HepG2 (cell line): Measurements from ENCODE around the gene ADAMTS4. TPM values are rescaled to one million over a fixed set of nuclear protein-coding genes. Genes with fewer than 3 reads are reported as not detected.

Experiments
- ATAC-seq: fragments of 200-7000 bp; cut with Tn5 transposase; 3 replicates; pipeline ENCODE4 v1.9.1; 2020; ENCODE audit warnings: mild to moderate bottlenecking, moderate library complexity
- BruUV-seq: library from RNA; stranded (reverse); fragments of 400-500 nt; replicated peaks from 2 replicates; lab custom pipeline; 2021; lab: Mats Ljungman, UMichigan
- CTCF ChIA-PET: fragments of 300-600 bp; formaldehyde crosslinking; extraction: SDS; loops from one replicate; lab custom pipeline; 2021; ENCODE audit warnings: low total read pairs, inconsistent platforms, low intra/inter-chr PET ratio; lab: Yijun Ruan, JAX
- POLR2A ChIA-PET: fragments of 350-600 bp; sonication (Branson Sonifier 250); formaldehyde crosslinking; loops from one replicate; lab custom pipeline; 2020; ENCODE audit warnings: antibody characterized with exemption, inconsistent platforms; lab: Yijun Ruan, JAX
- DNase-seq: peaks from one replicate; pipeline ENCODE4 v3.0.0-alpha.2; 2015; ENCODE audit warnings: low spot score
- FAIRE-seq: peaks from 3 replicates; lab custom pipeline; 2011; peaks lifted over from hg19 to GRCh38; lab: Jason Lieb, UNC
- H2AFZ ChIP-seq: one replicate; pipeline ENCODE4 v1.6.1; 2011; ENCODE audit warnings: low read length, inconsistent platforms
- H3K27ac ChIP-seq: fragments of 300-600 bp; 3 replicates; pipeline ENCODE4 v1.8.0; 2011; ENCODE audit warnings: mixed run types, mild to moderate bottlenecking, mixed read lengths, low read length, inconsistent platforms; ENCODE audit not compliant: insufficient read depth; ENCODE audit errors: extremely low read length
- H3K27me3 ChIP-seq, 2 experiments: fragments of 200-600 bp in 1 of 2; 2 replicates in 1 of 2; 3 replicates in 1 of 2; pipeline versions ENCODE4 v1.6.0 to v1.8.0; 2011; ENCODE audit warnings: low read length in 2 of 2, mild to moderate bottlenecking in 2 of 2, moderate library complexity in 2 of 2, inconsistent platforms in 1 of 2; ENCODE audit not compliant: insufficient read depth in 2 of 2, control insufficient read depth in 1 of 2
- H3K36me3 ChIP-seq, 2 experiments: fragments of 200-600 bp in 1 of 2; replicated peaks in 1 of 2; 2 replicates in 1 of 2; 3 replicates in 1 of 2; pipeline versions ENCODE4 v1.5.1 to v1.8.0; 2011; ENCODE audit warnings: low read length in 2 of 2, inconsistent platforms in 1 of 2; ENCODE audit not compliant: insufficient read depth in 2 of 2, control insufficient read depth in 1 of 2
- H3K4me1 ChIP-seq: 2 replicates; pipeline ENCODE4 v1.5.1; 2012; ENCODE audit warnings: low read length, inconsistent platforms; ENCODE audit not compliant: insufficient read depth
- H3K4me2 ChIP-seq: 2 replicates; pipeline ENCODE4 v1.6.0; 2011; ENCODE audit warnings: low read depth, low read length, inconsistent platforms
- H3K4me3 ChIP-seq, 3 experiments: fragments of 200-600 bp in 1 of 3; sonication (generic), shearing (Covaris generic) in 1 of 3; replicated peaks in 1 of 3; 2 replicates each; pipeline ENCODE4 v1.5.1; 2011 to 2016; ENCODE audit warnings: low read length in 3 of 3, inconsistent platforms in 2 of 3, low read depth in 2 of 3, mild to moderate bottlenecking in 2 of 3, control low read depth in 1 of 3, mixed read lengths in 1 of 3; ENCODE audit not compliant: insufficient read depth in 1 of 3
- H3K79me2 ChIP-seq: one replicate; pipeline ENCODE4 v1.6.1; 2011; ENCODE audit warnings: low read length, inconsistent platforms; ENCODE audit not compliant: insufficient read depth
- H3K9ac ChIP-seq: 2 replicates; pipeline ENCODE4 v1.6.0; 2011; ENCODE audit warnings: mild to moderate bottlenecking, low read depth, low read length, inconsistent platforms; ENCODE audit not compliant: insufficient read depth
- H3K9me3 ChIP-seq: 2 replicates; pipeline ENCODE4 v1.5.1; 2012; ENCODE audit warnings: mild to moderate bottlenecking, low read length
- H4K20me1 ChIP-seq: 2 replicates; pipeline ENCODE4 v1.6.0; 2011; ENCODE audit warnings: inconsistent platforms, mild to moderate bottlenecking, low read length, moderate library complexity; ENCODE audit not compliant: insufficient read depth
- ARHGAP35 ChIP-seq: sonication (generic); formaldehyde crosslinking; IDR thresholded peaks from 2 replicates; pipeline ENCODE4 v1.9.0; 2022; ENCODE audit warnings: mild to moderate bottlenecking, inconsistent platforms, moderate library complexity, missing genetic modification reagents, borderline replicate concordance
- CBX1 ChIP-seq: IDR thresholded peaks from one replicate; pipeline ENCODE4 v1.6.1; 2016; ENCODE audit warnings: antibody characterized with exemption, low read depth
- CEBPB ChIP-seq: IDR thresholded peaks from 2 replicates; pipeline ENCODE4 v1.6.1; 2011; ENCODE audit warnings: low read depth, low read length, improper control_type of control experiment, borderline replicate concordance
- ELF4 ChIP-seq: sonication (generic); formaldehyde crosslinking; IDR thresholded peaks from 2 replicates; pipeline ENCODE4 v1.5.0; 2020; ENCODE audit warnings: missing genetic modification reagents, mild to moderate bottlenecking, moderate library complexity, borderline replicate concordance
- GATAD2A ChIP-seq: IDR thresholded peaks from 2 replicates; pipeline ENCODE4 v1.6.1; 2016
- GMEB2 ChIP-seq: IDR thresholded peaks from 2 replicates; pipeline ENCODE4 v1.6.1; 2016; ENCODE audit warnings: missing biosample characterization, missing genetic modification reagents, low read depth
- HES4 ChIP-seq: sonication (generic); formaldehyde crosslinking; IDR thresholded peaks from 2 replicates; pipeline ENCODE4 v1.9.0; 2021; ENCODE audit warnings: mild to moderate bottlenecking, missing genetic modification reagents, borderline replicate concordance
- SAFB2 ChIP-seq: sonication (generic); formaldehyde crosslinking; IDR thresholded peaks from 2 replicates; pipeline ENCODE4 v1.5.1; 2020; ENCODE audit warnings: missing genetic modification reagents, low read depth, mild to moderate bottlenecking, borderline replicate concordance
- SP5 ChIP-seq: IDR thresholded peaks from 2 replicates; pipeline ENCODE4 v1.6.1; 2016; ENCODE audit warnings: low read depth, borderline replicate concordance
- TCF12 ChIP-seq, 2 experiments: fragments of 450-650 bp in 1 of 2; sonication (generic) in 1 of 2; formaldehyde crosslinking in 1 of 2; IDR thresholded peaks; 2 replicates each; pipeline versions ENCODE4 v1.6.1 to v1.8.0; 2017 to 2022; ENCODE audit warnings: antibody characterized with exemption in 1 of 2, mild to moderate bottlenecking in 1 of 2, missing genetic modification reagents in 1 of 2, moderate library complexity in 1 of 2
- THYN1 ChIP-seq: sonication (generic); formaldehyde crosslinking; IDR thresholded peaks from 2 replicates; pipeline ENCODE4 v1.8.1; 2023; ENCODE audit warnings: low read depth, mild to moderate bottlenecking, moderate library complexity, missing genetic modification reagents, borderline replicate concordance
- TSC22D2 ChIP-seq: sonication (generic); formaldehyde crosslinking; IDR thresholded peaks from 2 replicates; pipeline ENCODE4 v1.5.1; 2020; ENCODE audit warnings: missing genetic modification reagents, mild to moderate bottlenecking, borderline replicate concordance
- ZKSCAN8 ChIP-seq: IDR thresholded peaks from 2 replicates; pipeline ENCODE4 v1.6.1; 2016; ENCODE audit warnings: borderline replicate concordance, missing genetic modification reagents, missing compliant biosample characterization
- ZNF251 ChIP-seq: sonication (generic); formaldehyde crosslinking; IDR thresholded peaks from 2 replicates; pipeline ENCODE4 v1.9.0; 2021; ENCODE audit warnings: mild to moderate bottlenecking, missing genetic modification reagents
- ZNF530 ChIP-seq: sonication (generic); formaldehyde crosslinking; IDR thresholded peaks from 2 replicates; pipeline ENCODE4 v1.5.0; 2020; ENCODE audit warnings: low read depth, mild to moderate bottlenecking, missing genetic modification reagents
- ZNF644 ChIP-seq: IDR thresholded peaks from 2 replicates; pipeline ENCODE4 v1.6.1; 2016; ENCODE audit warnings: low read depth
- ZNF766 ChIP-seq: sonication (generic); formaldehyde crosslinking; IDR thresholded peaks from 2 replicates; pipeline ENCODE4 v1.5.0; 2020; ENCODE audit warnings: missing genetic modification reagents, borderline replicate concordance
- ZSCAN30 ChIP-seq: sonication (generic); formaldehyde crosslinking; IDR thresholded peaks from 2 replicates; pipeline ENCODE4 v1.5.0; 2020; ENCODE audit warnings: mild to moderate bottlenecking, missing genetic modification reagents
- WGBS: methylation state at CpG from one replicate; pipeline ENCODE4 v1.1.6; 2017; ENCODE audit warnings: low lambda C conversion rate; 5-methylcytosine and 5-hydroxymethylcytosine counted together
- in situ Hi-C: cut with HindIII; loops from 2 replicates; pipeline ENCODE4 v1.10.0; 2017; ENCODE audit warnings: low pct_unique_long_range_greater_than_20kb; ENCODE audit not compliant: extremely low pct_ligation_motif_present
- intact Hi-C: fragments of 100-400 bp; cut with micrococcal nuclease; formaldehyde crosslinking; loops from one replicate; pipeline ENCODE4 v1.10.0; 2022; ENCODE audit not compliant: unreplicated experiment
- polyA plus RNA-seq, 8 experiments: library from polyadenylated mRNA; depleted of rRNA in 3 of 8; stranded (reverse) in 7 of 8; unstranded in 1 of 8; fragments of >200 nt; fragmentation: Illumina TruSeq in 4 of 8; extraction: Trizol in 4 of 8; gene quantifications; 2 replicates each; pipeline versions ENCODE4 v1.2.1 to v1.2.3, GENCODE V29; 2011 to 2016; ENCODE audit warnings: low read depth in 4 of 8, missing spikeins in 1 of 8, mixed read lengths in 1 of 8; ENCODE audit not compliant: insufficient read depth in 1 of 8
- total RNA-seq, 5 experiments: library from RNA; depleted of rRNA; stranded (reverse); fragments of >200 nt; fragmentation: Illumina TruSeq; extraction: Trizol; gene quantifications; 2 replicates each; pipeline ENCODE4 v1.2.3, GENCODE V29; 2016; ENCODE audit warnings: low read depth in 1 of 5

The ADAMTS4 gene
- total and polyA plus RNA-seq, 2 of the 13 experiments (the other 11 are each of a cell fraction or from before 2014, with no cell fraction given): 0.51 to 1.7 TPM

GRCh38 chr1:161173711-161174110 lies 25.1 kb downstream of the ADAMTS4 start:
- H4K20me1 ChIP-seq: no peaks in the 10 kb centered on the region
- ATAC-seq: no peak
- TF ChIP-seq CEBPB (no peak), ZSCAN30 (CRISPR knock-in tag) (no peak), CBX1 (no peak), ZNF530 (CRISPR knock-in tag) (no peak), SAFB2 (no peak), TSC22D2 (no peak), ARHGAP35 (CRISPR knock-in tag) (no peak), GMEB2 (no peak), ELF4 (no peak), ZKSCAN8 (CRISPR knock-in tag) (no peak), SP5 (CRISPR knock-in tag) (no peak), HES4 (CRISPR knock-in tag) (no peak), ZNF251 (no peak), ZNF644 (CRISPR knock-in tag) (no peak), TCF12 (IDR thresholded peaks at IDR 0.05) (no peak), TCF12 (CRISPR knock-in tag; IDR thresholded peaks at IDR 0.05) (no peak), GATAD2A (no peak), THYN1 (CRISPR knock-in tag) (no peak), ZNF766 (CRISPR knock-in tag) (no peak)
- H3K9ac ChIP-seq: no peak overlapping the region
- WGBS: 97% methylated on average over 11 of the region's 11 CpGs
- in situ Hi-C loops: no loop called here
- H3K27ac ChIP-seq: no peak overlapping the region
- DNase-seq: no peak
- no peaks in the 10 kb centered on the region; a peak in 1 of 5 replicates for H3K27me3 ChIP-seq
- peaks cover 11 to 43% of the 10 kb centered on the region in 2 experiments for H3K36me3 ChIP-seq
- CTCF ChIA-PET: no interaction called here
- no peak overlapping the region for H3K4me3 ChIP-seq
- intact Hi-C loops: no loop called here
- BruUV-seq: no TSS peak
- peaks cover 19% of the 10 kb centered on the region for H3K4me1 ChIP-seq
- POLR2A ChIA-PET: no interaction called here
- no peak overlapping the region for H2AFZ ChIP-seq
- FAIRE-seq: no peak
- H3K79me2 ChIP-seq: peaks cover 10% of the 10 kb centered on the region
- no peak overlapping the region for H3K4me2 ChIP-seq
- H3K9me3 ChIP-seq: no peaks in the 10 kb centered on the region
